HG03108 (cell line): Measurements from ENCODE around the gene PRR15.
A peak's percentile ranks its signal among the peaks of the same experiment; 100 is the strongest.

ENCODE experiments used
- ATAC-seq: cut with Tn5 transposase; IDR thresholded peaks from one replicate; pipeline ENCODE4 v1.9.1; 2021; ENCODE audit warnings: moderate library complexity; ENCODE audit not compliant: unreplicated experiment

Gene PRR15

GRCh38 chr7:29567174-29567573 is 3.5 kb downstream of the PRR15 start:
- ATAC-seq = no peak

GRCh38 chr7:29569648-29570047 is 6.0 kb downstream of the PRR15 start:
- ATAC-seq = no peak

- ATAC-seq = no peak
These were observed 8.9 kb downstream of the PRR15 start for GRCh38 chr7:29572558-29572957.

GRCh38 chr7:29573567-29573966 is 9.9 kb downstream of the PRR15 start:
- ATAC-seq = no peak

- ATAC-seq = no peak
These were observed 11.0 kb downstream of the PRR15 start for GRCh38 chr7:29574659-29575058.

- ATAC-seq = no peak
These were observed 23.7 kb downstream of the PRR15 start for GRCh38 chr7:29587195-29587808.

GRCh38 chr7:29588212-29588611 is 24.6 kb downstream of the PRR15 start:
- ATAC-seq = no peak

- peak; percentile 76 for ATAC-seq
These were observed 25.5 kb downstream of the PRR15 start for GRCh38 chr7:29588900-29589696.

GRCh38 chr7:29592866-29593265 is 29.2 kb downstream of the PRR15 start:
- ATAC-seq = no peak

- ATAC-seq = no peak
These were observed 29.8 kb downstream of the PRR15 start for GRCh38 chr7:29593459-29593858.

GRCh38 chr7:29596593-29597178 is 33.1 kb downstream of the PRR15 start:
- no peak for ATAC-seq

GRCh38 chr7:29597266-29597665 is 33.6 kb downstream of the PRR15 start:
- no peak for ATAC-seq

- ATAC-seq = no peak
These were observed 34.5 kb downstream of the PRR15 start for GRCh38 chr7:29598137-29598536.

GRCh38 chr7:29598613-29599012 is 35.0 kb downstream of the PRR15 start:
- ATAC-seq = no peak

- no peak for ATAC-seq
These were observed 35.4 kb downstream of the PRR15 start for GRCh38 chr7:29599026-29599425.

- no peak for ATAC-seq
These were observed 37.0 kb downstream of the PRR15 start for GRCh38 chr7:29600661-29601060.

GRCh38 chr7:29604052-29604451 is 40.4 kb downstream of the PRR15 start:
- no peak for ATAC-seq

GRCh38 chr7:29604702-29605101 is 41.1 kb downstream of the PRR15 start:
- no peak for ATAC-seq

- no peak for ATAC-seq
These were observed 42.0 kb downstream of the PRR15 start for GRCh38 chr7:29605671-29606070.

- no peak for ATAC-seq
These were observed 42.7 kb downstream of the PRR15 start for GRCh38 chr7:29606287-29606721.

GRCh38 chr7:29606830-29607229 is 43.2 kb downstream of the PRR15 start:
- no peak for ATAC-seq

- no peak for ATAC-seq
These were observed 43.6 kb downstream of the PRR15 start for GRCh38 chr7:29607259-29607658.
